ENCODE data around the gene MCU. TPM values are rescaled to one million over a fixed set of nuclear protein-coding genes. Genes with fewer than 3 reads are reported as not detected.

The MCU gene
- polyA plus RNA-seq, 1 of the 3 experiments (the other 2 are of a cell fraction): 20.6 TPM

DNA sequence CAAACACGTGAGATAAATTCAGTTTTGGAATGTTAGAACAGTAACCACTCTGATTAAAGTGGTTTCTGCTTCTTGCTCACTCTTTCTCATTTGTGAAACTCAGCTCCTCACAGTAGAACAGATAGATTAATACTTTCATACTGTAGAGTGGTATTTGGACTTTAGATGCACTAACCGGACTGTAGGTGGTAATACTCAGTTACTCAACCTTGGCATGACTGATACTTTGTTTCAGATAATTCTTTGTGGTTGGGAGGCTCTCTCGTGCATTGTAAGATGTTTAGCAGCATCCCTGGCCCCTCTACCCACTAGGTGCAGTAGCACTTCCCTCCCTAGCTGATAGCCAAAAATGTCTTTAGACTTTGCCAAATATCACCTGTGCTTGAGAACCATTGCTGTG, 37.6 kb downstream of the MCU start:
- peaks cover 4 to 10% of the 10 kb centered on the region in 2 experiments; a peak in 3 of 4 replicates for H3K4me1 ChIP-seq (ENCODE audit: control insufficient read depth in 1 of 2, insufficient read depth in 2 of 2, low read depth in 1 of 2, low read length in 1 of 2)
- 82% methylated on average over 3 of the region's 3 CpGs for WGBS (ENCODE audit: low lambda C conversion rate)
- H4K20me1 ChIP-seq (ENCODE audit: insufficient read depth): peaks cover 7% of the 10 kb centered on the region; the same call in 1 of the 2 replicates
- no peak overlapping the region for H3K27ac ChIP-seq (ENCODE audit: low read depth in 2 of 2, low read length in 1 of 2)
- no peaks in the 10 kb centered on the region for H3K9me3 ChIP-seq
- no peaks in the 10 kb centered on the region for H3K27me3 ChIP-seq (ENCODE audit: insufficient read depth)
- peaks cover 44% of the 10 kb centered on the region; the same call in 1 of the 2 replicates for H3K79me2 ChIP-seq (ENCODE audit: insufficient read depth)
- no peak for DNase-seq
- no peak overlapping the region for H3K4me2 ChIP-seq
- peaks cover 21% of the 10 kb centered on the region for H3F3A ChIP-seq (replicated peaks; ENCODE audit: insufficient read depth)
- no peak overlapping the region for H3K4me3 ChIP-seq (ENCODE audit: low read depth in 2 of 2, low read length in 1 of 2)
- no peak overlapping the region for H2AFZ ChIP-seq (ENCODE audit: low read depth)
- H3K36me3 ChIP-seq (replicated peaks in 1 of 2; ENCODE audit: control insufficient read depth in 1 of 2, insufficient read depth in 2 of 2, low read length in 1 of 2): peaks cover 0 to 4% of the 10 kb centered on the region in 2 experiments
- TF ChIP-seq, protein P1, sequence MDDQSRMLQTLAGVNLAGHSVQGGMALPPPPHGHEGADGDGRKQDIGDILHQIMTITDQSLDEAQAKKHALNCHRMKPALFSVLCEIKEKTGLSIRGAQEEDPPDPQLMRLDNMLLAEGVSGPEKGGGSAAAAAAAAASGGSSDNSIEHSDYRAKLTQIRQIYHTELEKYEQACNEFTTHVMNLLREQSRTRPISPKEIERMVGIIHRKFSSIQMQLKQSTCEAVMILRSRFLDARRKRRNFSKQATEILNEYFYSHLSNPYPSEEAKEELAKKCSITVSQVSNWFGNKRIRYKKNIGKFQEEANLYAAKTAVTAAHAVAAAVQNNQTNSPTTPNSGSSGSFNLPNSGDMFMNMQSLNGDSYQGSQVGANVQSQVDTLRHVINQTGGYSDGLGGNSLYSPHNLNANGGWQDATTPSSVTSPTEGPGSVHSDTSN (IDR thresholded peaks at IDR 0.05): no peak
- no peak overlapping the region for H3K9ac ChIP-seq
- ChIA-PET POLR2A (no interaction called here), CTCF (interaction anchor here (1.1 to 1.3 kb wide), 2 partner anchors 16 to 35 kb away, joined by 3 read pairs; no protein-coding TSS in a partner anchor)
- no peaks in the 10 kb centered on the region for H3K9me2 ChIP-seq

DNA sequence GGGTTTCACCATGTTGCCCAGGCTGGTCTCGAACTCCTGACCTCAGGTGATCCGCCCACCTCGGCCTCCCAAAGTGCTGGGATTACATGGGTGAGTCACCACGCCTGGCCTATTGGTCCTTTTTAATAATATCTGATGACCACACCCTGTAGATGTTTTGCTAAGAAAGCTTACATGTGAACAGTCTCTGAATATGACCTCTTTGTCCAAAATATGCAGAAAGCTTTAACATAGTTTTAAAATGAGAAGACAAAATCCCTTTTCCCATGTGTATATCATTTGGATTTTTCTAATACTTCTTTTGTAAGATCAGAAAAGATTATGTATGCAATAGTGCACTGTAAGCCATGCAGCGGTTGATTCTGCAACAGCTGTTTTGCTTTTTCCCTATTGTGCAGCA, 38.5 kb downstream of the MCU start:
- H3K9me2 ChIP-seq: no peaks in the 10 kb centered on the region
- no peak overlapping the region for H3K27ac ChIP-seq (ENCODE audit: low read depth in 2 of 2, low read length in 1 of 2)
- POLR2A ChIA-PET: interaction anchor here (0.7 kb wide), 1 partner anchor 460 kb away, joined by 3 read pairs; no protein-coding TSS in a partner anchor
- CTCF ChIA-PET: interaction anchor here (1.3 kb wide), 1 partner anchor 36 kb away, joined by 3 read pairs; no protein-coding TSS in a partner anchor
- WGBS (ENCODE audit: low lambda C conversion rate): 92% methylated on average over 5 of the region's 5 CpGs
- H3K4me2 ChIP-seq: no peak overlapping the region
- H2AFZ ChIP-seq (ENCODE audit: low read depth): no peak overlapping the region
- DNase-seq: no peak
- TF ChIP-seq SIN3A (IDR thresholded peaks at IDR 0.05; ENCODE audit: borderline replicate concordance, low read depth, low read length) (no peak), SMC3 (IDR thresholded peaks at IDR 0.05; ENCODE audit: low read depth, low read length) (no peak), RCOR1 (IDR thresholded peaks at IDR 0.05; ENCODE audit: low read length) (no peak), TCF12 (IDR thresholded peaks at IDR 0.05) (no peak), FOXM1 (IDR thresholded peaks at IDR 0.05; ENCODE audit: low read depth) (no peak), MEF2A (IDR thresholded peaks at IDR 0.05; ENCODE audit: borderline replicate concordance, low read depth) (no peak), RFX5 (IDR thresholded peaks at IDR 0.05; ENCODE audit: low read length) (no peak), EZH2phosphoT487 (IDR thresholded peaks at IDR 0.05; ENCODE audit: borderline replicate concordance, low read depth) (no peak), GATA2 (CRISPR knock-in tag; IDR thresholded peaks at IDR 0.05) (no peak), FOSL2 (IDR thresholded peaks at IDR 0.05; ENCODE audit: borderline replicate concordance, low read depth) (no peak)
- TF ChIP-seq, protein P2, sequence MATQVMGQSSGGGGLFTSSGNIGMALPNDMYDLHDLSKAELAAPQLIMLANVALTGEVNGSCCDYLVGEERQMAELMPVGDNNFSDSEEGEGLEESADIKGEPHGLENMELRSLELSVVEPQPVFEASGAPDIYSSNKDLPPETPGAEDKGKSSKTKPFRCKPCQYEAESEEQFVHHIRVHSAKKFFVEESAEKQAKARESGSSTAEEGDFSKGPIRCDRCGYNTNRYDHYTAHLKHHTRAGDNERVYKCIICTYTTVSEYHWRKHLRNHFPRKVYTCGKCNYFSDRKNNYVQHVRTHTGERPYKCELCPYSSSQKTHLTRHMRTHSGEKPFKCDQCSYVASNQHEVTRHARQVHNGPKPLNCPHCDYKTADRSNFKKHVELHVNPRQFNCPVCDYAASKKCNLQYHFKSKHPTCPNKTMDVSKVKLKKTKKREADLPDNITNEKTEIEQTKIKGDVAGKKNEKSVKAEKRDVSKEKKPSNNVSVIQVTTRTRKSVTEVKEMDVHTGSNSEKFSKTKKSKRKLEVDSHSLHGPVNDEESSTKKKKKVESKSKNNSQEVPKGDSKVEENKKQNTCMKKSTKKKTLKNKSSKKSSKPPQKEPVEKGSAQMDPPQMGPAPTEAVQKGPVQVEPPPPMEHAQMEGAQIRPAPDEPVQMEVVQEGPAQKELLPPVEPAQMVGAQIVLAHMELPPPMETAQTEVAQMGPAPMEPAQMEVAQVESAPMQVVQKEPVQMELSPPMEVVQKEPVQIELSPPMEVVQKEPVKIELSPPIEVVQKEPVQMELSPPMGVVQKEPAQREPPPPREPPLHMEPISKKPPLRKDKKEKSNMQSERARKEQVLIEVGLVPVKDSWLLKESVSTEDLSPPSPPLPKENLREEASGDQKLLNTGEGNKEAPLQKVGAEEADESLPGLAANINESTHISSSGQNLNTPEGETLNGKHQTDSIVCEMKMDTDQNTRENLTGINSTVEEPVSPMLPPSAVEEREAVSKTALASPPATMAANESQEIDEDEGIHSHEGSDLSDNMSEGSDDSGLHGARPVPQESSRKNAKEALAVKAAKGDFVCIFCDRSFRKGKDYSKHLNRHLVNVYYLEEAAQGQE (IDR thresholded peaks at IDR 0.05; ENCODE audit: low read depth, low read length): no peak
- TF ChIP-seq, protein P3, sequence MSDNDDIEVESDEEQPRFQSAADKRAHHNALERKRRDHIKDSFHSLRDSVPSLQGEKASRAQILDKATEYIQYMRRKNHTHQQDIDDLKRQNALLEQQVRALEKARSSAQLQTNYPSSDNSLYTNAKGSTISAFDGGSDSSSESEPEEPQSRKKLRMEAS (IDR thresholded peaks at IDR 0.05; ENCODE audit: low read depth): no peak
- TF ChIP-seq, protein P1 (IDR thresholded peaks at IDR 0.05): no peak
- TF ChIP-seq, protein P4, sequence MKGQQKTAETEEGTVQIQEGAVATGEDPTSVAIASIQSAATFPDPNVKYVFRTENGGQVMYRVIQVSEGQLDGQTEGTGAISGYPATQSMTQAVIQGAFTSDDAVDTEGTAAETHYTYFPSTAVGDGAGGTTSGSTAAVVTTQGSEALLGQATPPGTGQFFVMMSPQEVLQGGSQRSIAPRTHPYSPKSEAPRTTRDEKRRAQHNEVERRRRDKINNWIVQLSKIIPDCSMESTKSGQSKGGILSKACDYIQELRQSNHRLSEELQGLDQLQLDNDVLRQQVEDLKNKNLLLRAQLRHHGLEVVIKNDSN (IDR thresholded peaks at IDR 0.05; ENCODE audit: borderline replicate concordance, low read depth): no peak
- no peaks in the 10 kb centered on the region for H3K27me3 ChIP-seq (ENCODE audit: insufficient read depth)
- H3K4me3 ChIP-seq (ENCODE audit: low read depth in 2 of 2, low read length in 1 of 2): no peak overlapping the region
- H3K36me3 ChIP-seq (replicated peaks in 1 of 2; ENCODE audit: control insufficient read depth in 1 of 2, insufficient read depth in 2 of 2, low read length in 1 of 2): peaks cover 0 to 3% of the 10 kb centered on the region in 2 experiments
- H3F3A ChIP-seq (replicated peaks; ENCODE audit: insufficient read depth): peaks cover 21% of the 10 kb centered on the region
- peaks cover 4 to 10% of the 10 kb centered on the region in 2 experiments; a peak in 3 of 4 replicates for H3K4me1 ChIP-seq (ENCODE audit: control insufficient read depth in 1 of 2, insufficient read depth in 2 of 2, low read depth in 1 of 2, low read length in 1 of 2)
- peaks cover 50% of the 10 kb centered on the region for H3K79me2 ChIP-seq (ENCODE audit: insufficient read depth)
- H3K9ac ChIP-seq: no peak overlapping the region
- H3K9me3 ChIP-seq: no peaks in the 10 kb centered on the region
- H4K20me1 ChIP-seq (ENCODE audit: insufficient read depth): peaks cover 7% of the 10 kb centered on the region; the same call in 1 of the 2 replicates

All from SK-N-SH (cell line).